GM18868 (cell line): Measurements from ENCODE around the gene WFIKKN2.

ENCODE experiments used
- ATAC-seq: cut with Tn5 transposase; IDR thresholded peaks from one replicate; pipeline ENCODE4 v1.9.1; 2021; ENCODE audit warnings: mild to moderate bottlenecking, moderate library complexity; ENCODE audit not compliant: unreplicated experiment

WFIKKN2 gene

GRCh38 chr17:50833510-50834428 lies 1.6 kb upstream of the WFIKKN2 start:
- ATAC-seq: no peak

GRCh38 chr17:50834429-50835300 lies 721 bp upstream of the WFIKKN2 start:
- no peak for ATAC-seq

- ATAC-seq: no peak
Measured at GRCh38 chr17:50836826-50837225, 1.4 kb downstream of the WFIKKN2 start.

GRCh38 chr17:50837286-50837979 lies 2.0 kb downstream of the WFIKKN2 start:
- no peak for ATAC-seq

- no peak for ATAC-seq
Measured at GRCh38 chr17:50837980-50838954, 2.9 kb downstream of the WFIKKN2 start.

- ATAC-seq: no peak
Measured at GRCh38 chr17:50839591-50840310, 4.4 kb downstream of the WFIKKN2 start.

GRCh38 chr17:50840311-50840851 lies 5.0 kb downstream of the WFIKKN2 start:
- ATAC-seq: no peak

GRCh38 chr17:50841277-50841948 lies 6.0 kb downstream of the WFIKKN2 start:
- no peak for ATAC-seq

GRCh38 chr17:50841949-50842354 lies 6.6 kb downstream of the WFIKKN2 start:
- ATAC-seq: no peak

- no peak for ATAC-seq
Measured at GRCh38 chr17:50842506-50843149, 7.2 kb downstream of the WFIKKN2 start.

GRCh38 chr17:50843150-50843905 lies 7.9 kb downstream of the WFIKKN2 start:
- no peak for ATAC-seq

- ATAC-seq: no peak
Measured at GRCh38 chr17:50844117-50844700, 8.8 kb downstream of the WFIKKN2 start.

GRCh38 chr17:50845240-50846147 lies 10.1 kb downstream of the WFIKKN2 start:
- no peak for ATAC-seq

- no peak for ATAC-seq
Measured at GRCh38 chr17:50847566-50847965, 12.2 kb downstream of the WFIKKN2 start.

- ATAC-seq: no peak
Measured at GRCh38 chr17:50848039-50848438, 12.7 kb downstream of the WFIKKN2 start.

GRCh38 chr17:50848711-50849110 lies 13.3 kb downstream of the WFIKKN2 start:
- ATAC-seq: no peak
